ENCODE measurements around the gene SH3PXD2A.

Gene SH3PXD2A

GRCh38 chr10:103661198-103661950, 194.0 kb downstream of the SH3PXD2A start:
- H3K4me3 ChIP-seq (ENCODE audit: low read depth, low read length): peak overlapping the region; percentile 78
- TF ChIP-seq, protein P1, sequence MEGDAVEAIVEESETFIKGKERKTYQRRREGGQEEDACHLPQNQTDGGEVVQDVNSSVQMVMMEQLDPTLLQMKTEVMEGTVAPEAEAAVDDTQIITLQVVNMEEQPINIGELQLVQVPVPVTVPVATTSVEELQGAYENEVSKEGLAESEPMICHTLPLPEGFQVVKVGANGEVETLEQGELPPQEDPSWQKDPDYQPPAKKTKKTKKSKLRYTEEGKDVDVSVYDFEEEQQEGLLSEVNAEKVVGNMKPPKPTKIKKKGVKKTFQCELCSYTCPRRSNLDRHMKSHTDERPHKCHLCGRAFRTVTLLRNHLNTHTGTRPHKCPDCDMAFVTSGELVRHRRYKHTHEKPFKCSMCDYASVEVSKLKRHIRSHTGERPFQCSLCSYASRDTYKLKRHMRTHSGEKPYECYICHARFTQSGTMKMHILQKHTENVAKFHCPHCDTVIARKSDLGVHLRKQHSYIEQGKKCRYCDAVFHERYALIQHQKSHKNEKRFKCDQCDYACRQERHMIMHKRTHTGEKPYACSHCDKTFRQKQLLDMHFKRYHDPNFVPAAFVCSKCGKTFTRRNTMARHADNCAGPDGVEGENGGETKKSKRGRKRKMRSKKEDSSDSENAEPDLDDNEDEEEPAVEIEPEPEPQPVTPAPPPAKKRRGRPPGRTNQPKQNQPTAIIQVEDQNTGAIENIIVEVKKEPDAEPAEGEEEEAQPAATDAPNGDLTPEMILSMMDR (IDR thresholded peaks at IDR 0.05; ENCODE audit: low read depth, low read length): no peak

- TF ChIP-seq, protein P1 (IDR thresholded peaks at IDR 0.05; ENCODE audit: low read depth, low read length): 0 out of 2 replicates have a peak, but pooled peaks have one; percentile 17
- peak overlapping the region; percentile 78 for H3K4me3 ChIP-seq (ENCODE audit: low read depth, low read length)
These were observed 194.8 kb downstream of the SH3PXD2A start for GRCh38 chr10:103660364-103661197.

- TF ChIP-seq, protein P1 (IDR thresholded peaks at IDR 0.05; ENCODE audit: low read depth, low read length): peak; percentile 13; the same call in 1 of the 2 replicates
- peak overlapping the region; percentile 78 for H3K4me3 ChIP-seq (ENCODE audit: low read depth, low read length)
These were observed 195.6 kb downstream of the SH3PXD2A start for GRCh38 chr10:103659674-103660363.

DNA sequence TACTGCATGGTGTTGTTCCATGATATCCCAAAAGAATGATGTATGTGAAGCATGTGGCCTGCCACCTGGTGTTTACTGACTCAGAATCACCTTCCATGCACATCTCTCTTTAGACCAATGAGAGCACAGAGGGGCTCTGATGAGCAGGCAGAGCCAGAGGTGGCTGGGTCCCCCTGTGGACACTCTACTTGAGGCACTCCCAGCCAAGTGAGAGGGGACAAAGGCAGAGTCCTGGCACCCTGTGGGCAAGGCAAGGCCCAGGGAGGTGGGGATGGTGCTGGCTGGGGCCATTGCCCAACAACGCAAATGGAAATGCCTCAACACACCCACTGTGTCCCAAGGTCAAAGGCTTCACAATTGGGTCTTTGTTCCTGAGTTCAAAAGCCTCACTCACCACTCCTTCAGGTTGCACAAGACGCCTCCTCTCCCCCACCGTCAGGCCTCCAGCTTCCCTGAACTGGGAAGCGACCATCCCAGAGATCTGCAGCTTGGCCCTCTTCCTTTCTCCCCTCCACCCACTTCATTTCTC, 197.3 kb downstream of the SH3PXD2A start:
- TF ChIP-seq, protein P1 (IDR thresholded peaks at IDR 0.05; ENCODE audit: low read depth, low read length): no peak
- no peak overlapping the region for H3K4me3 ChIP-seq (ENCODE audit: low read depth, low read length)

GRCh38 chr10:103657061-103657591, 198.2 kb downstream of the SH3PXD2A start:
- TF ChIP-seq, protein P1 (IDR thresholded peaks at IDR 0.05; ENCODE audit: low read depth, low read length): no peak
- H3K4me3 ChIP-seq (ENCODE audit: low read depth, low read length): no peak overlapping the region

DNA sequence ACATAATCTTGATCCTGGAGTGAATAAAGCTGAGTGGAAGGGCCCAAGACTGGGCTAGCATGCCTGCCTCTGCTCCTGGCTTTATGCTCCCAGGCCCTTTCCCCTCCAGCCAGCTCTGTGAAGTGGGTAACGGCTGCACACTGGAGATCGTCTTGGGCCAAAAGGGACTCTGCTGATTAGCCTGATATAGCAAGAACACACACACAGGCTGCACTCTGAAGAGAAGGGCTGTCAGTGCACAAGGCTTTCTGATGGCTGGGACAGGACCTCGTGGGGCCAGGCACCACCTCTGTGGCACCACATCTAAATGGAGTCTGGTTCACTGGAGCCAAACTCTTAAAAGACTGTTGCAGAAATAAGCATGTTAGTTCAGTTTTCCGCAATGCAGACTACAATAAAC, 200.5 kb downstream of the SH3PXD2A start:
- no peak overlapping the region for H3K4me3 ChIP-seq (ENCODE audit: low read depth, low read length)
- TF ChIP-seq, protein P1 (IDR thresholded peaks at IDR 0.05; ENCODE audit: low read depth, low read length): no peak
